HG02840 (cell line): Measurements from ENCODE around the gene TP53INP2.
"Not testable (repeated sequence)": the region's sequence is repeated elsewhere in the genome, so short reads cannot be mapped to it uniquely, and the experiment has no call there.

Source experiments
- ATAC-seq: cut with Tn5 transposase; IDR thresholded peaks from one replicate; pipeline ENCODE4 v1.9.1; 2021; ENCODE audit warnings: mild to moderate bottlenecking, moderate library complexity, moderate number of reproducible peaks; ENCODE audit not compliant: unreplicated experiment, low FRiP score

Gene TP53INP2

GRCh38 chr20:34720266-34720665, 16.1 kb downstream of the TP53INP2 start:
- no peak for ATAC-seq

- not testable (repeated sequence) for ATAC-seq
Measured at GRCh38 chr20:34722560-34722959, 18.4 kb downstream of the TP53INP2 start.

- no peak for ATAC-seq
Measured at GRCh38 chr20:34724172-34724571, 20.0 kb downstream of the TP53INP2 start.

GRCh38 chr20:34729416-34729815, 25.3 kb downstream of the TP53INP2 start:
- no peak for ATAC-seq

GRCh38 chr20:34732523-34732922, 28.4 kb downstream of the TP53INP2 start:
- no peak for ATAC-seq

GRCh38 chr20:34736106-34736735, 32.1 kb downstream of the TP53INP2 start:
- no peak for ATAC-seq

GRCh38 chr20:34743039-34743438, 38.9 kb downstream of the TP53INP2 start:
- no peak for ATAC-seq

GRCh38 chr20:34744340-34744739, 40.2 kb downstream of the TP53INP2 start:
- no peak for ATAC-seq

GRCh38 chr20:34744847-34745246, 40.7 kb downstream of the TP53INP2 start:
- ATAC-seq: no peak

- no peak for ATAC-seq
Measured at GRCh38 chr20:34746674-34747073, 42.5 kb downstream of the TP53INP2 start.

- ATAC-seq: no peak
Measured at GRCh38 chr20:34747479-34747878, 43.3 kb downstream of the TP53INP2 start.

- no peak for ATAC-seq
Measured at GRCh38 chr20:34748709-34749108, 44.6 kb downstream of the TP53INP2 start.

GRCh38 chr20:34750484-34750883, 46.3 kb downstream of the TP53INP2 start:
- ATAC-seq: no peak

GRCh38 chr20:34751453-34751852, 47.3 kb downstream of the TP53INP2 start:
- ATAC-seq: no peak

- ATAC-seq: no peak
Measured at GRCh38 chr20:34753706-34754461, 49.7 kb downstream of the TP53INP2 start.

- no peak for ATAC-seq
Measured at GRCh38 chr20:34754611-34755010, 50.5 kb downstream of the TP53INP2 start.

GRCh38 chr20:34755367-34755766, 51.2 kb downstream of the TP53INP2 start:
- no peak for ATAC-seq

- no peak for ATAC-seq
Measured at GRCh38 chr20:34762031-34762555, 57.9 kb downstream of the TP53INP2 start.
